Small intestine (tissue), 7 donors: ENCODE measurements around the gene MRPS7. TPM values are rescaled to one million over a fixed set of nuclear protein-coding genes. Genes with fewer than 3 reads are reported as not detected.
A peak's percentile ranks its signal among the peaks of the same experiment; 100 is the strongest.

Source experiments
- DNase-seq, 2 donors: peaks; one replicate each; pipeline versions ENCODE4 v3.0.0 to v3.0.0-alpha.2; 2013
- FAIRE-seq: peaks from 2 replicates; lab custom pipeline; 2012; peaks lifted over from hg19 to GRCh38; lab: Jason Lieb, UNC
- H3K27ac ChIP-seq, 3 donors: one replicate each; pipeline ENCODE4 v1.5.1; 2013; ENCODE audit warnings: low read length in 2 of 3, mild to moderate bottlenecking in 2 of 3, control low read depth in 1 of 3, inconsistent platforms in 1 of 3, low read depth in 1 of 3, moderate library complexity in 1 of 3
- H3K27me3 ChIP-seq, 3 donors: one replicate each; pipeline ENCODE4 v1.6.1; 2013; ENCODE audit warnings: low read length in 3 of 3, inconsistent platforms in 1 of 3; ENCODE audit not compliant: control insufficient read depth in 3 of 3, insufficient read depth in 3 of 3
- H3K36me3 ChIP-seq, 3 donors: one replicate each; pipeline ENCODE4 v1.6.1; 2013; ENCODE audit warnings: low read length in 3 of 3, inconsistent platforms in 1 of 3, low read depth in 1 of 3, mild to moderate bottlenecking in 1 of 3, moderate library complexity in 1 of 3; ENCODE audit not compliant: control insufficient read depth in 3 of 3, insufficient read depth in 2 of 3
- H3K4me1 ChIP-seq, 3 donors: one replicate each; pipeline ENCODE4 v1.6.1; 2013; ENCODE audit warnings: low read length in 2 of 3, inconsistent platforms in 1 of 3, low read depth in 1 of 3, mild to moderate bottlenecking in 1 of 3, moderate library complexity in 1 of 3; ENCODE audit not compliant: control insufficient read depth in 3 of 3, insufficient read depth in 2 of 3
- H3K4me3 ChIP-seq, 3 donors: one replicate each; pipeline ENCODE4 v1.5.1; 2013; ENCODE audit warnings: low read length in 3 of 3, control low read depth in 1 of 3, inconsistent platforms in 1 of 3, low read depth in 1 of 3, mild to moderate bottlenecking in 1 of 3, moderate library complexity in 1 of 3
- H3K9me3 ChIP-seq, 2 donors: one replicate each; pipeline ENCODE4 v1.6.1; 2013; ENCODE audit warnings: low read depth in 1 of 2, low read length in 1 of 2; ENCODE audit not compliant: control insufficient read depth in 2 of 2, insufficient read depth in 1 of 2
- WGBS, 3 donors: extraction: QIAGEN DNeasy Blood & Tissue Kit; methylation state at CpG; one replicate each; pipeline ENCODE4 v1.1.7; 2013; 5-methylcytosine and 5-hydroxymethylcytosine counted together
- polyA plus RNA-seq, 4 donors: library from polyadenylated mRNA; stranded (reverse) in 3 of 4; unstranded in 1 of 4; fragments of 200-250 nt in 3 of 4; fragments of 120-200 nt in 1 of 4; gene quantifications; one replicate each; pipeline versions ENCODE4 v1.2.1 to v1.2.3, GENCODE V29; 2013
- donor health status: healthy with polysubstance abuse.
- donor health status: control.
- donor health status: control.
- donor health status: Bipolar disorder and iron deficiency.
- donor health status: healthy.

The MRPS7 gene
- polyA plus RNA-seq, 4 donors = 55.9 to 88.6 (median 74.4) TPM

- Histone ChIP-seq H3K4me1 (peaks cover 4 to 30% (median 9%) of the 10 kb centered on the region in 3 donors), H3K36me3 (peaks cover 0 to 44% (median 4%) of the 10 kb centered on the region in 3 donors), H3K9me3 (no peaks in the 10 kb centered on the region), H3K27me3 (no peaks in the 10 kb centered on the region), H3K4me3 (no peak overlapping the region), H3K27ac (no peak overlapping the region)
- 89 to 93% (median 90%) methylated on average over 4 of the region's 4 CpGs for WGBS, 3 donors
- FAIRE-seq (no peak), DNase-seq (no peak)
These were observed 1.4 kb downstream of the MRPS7 start for GRCh38 chr17:75263055-75263454.

GRCh38 chr17:75265614-75266315 is 4.1 kb downstream of the MRPS7 start:
- H3K9me3 ChIP-seq = no peaks in the 10 kb centered on the region
- peaks cover 0 to 44% (median 4%) of the 10 kb centered on the region in 3 donors for H3K36me3 ChIP-seq
- no peak overlapping the region for H3K27ac ChIP-seq
- 88 to 93% (median 92%) methylated on average over 17 of the region's 17 CpGs for WGBS, 3 donors
- H3K4me1 ChIP-seq = peaks cover 0 to 33% (median 6%) of the 10 kb centered on the region in 3 donors
- no peaks in the 10 kb centered on the region for H3K27me3 ChIP-seq
- H3K4me3 ChIP-seq = no peak overlapping the region
- FAIRE-seq (no peak), DNase-seq (no peak)

GRCh38 chr17:75266316-75267152 is 4.9 kb downstream of the MRPS7 start:
- H3K27me3 ChIP-seq = no peaks in the 10 kb centered on the region
- peaks cover 0 to 44% (median 4%) of the 10 kb centered on the region in 3 donors for H3K36me3 ChIP-seq
- 84 to 87% (median 85%) methylated on average over 13 of the region's 13 CpGs for WGBS, 3 donors
- FAIRE-seq (no peak), DNase-seq (no peak)
- no peak overlapping the region for H3K27ac ChIP-seq
- no peak overlapping the region for H3K4me3 ChIP-seq
- H3K4me1 ChIP-seq = peaks cover 0 to 33% (median 6%) of the 10 kb centered on the region in 3 donors
- H3K9me3 ChIP-seq = no peaks in the 10 kb centered on the region

DNA sequence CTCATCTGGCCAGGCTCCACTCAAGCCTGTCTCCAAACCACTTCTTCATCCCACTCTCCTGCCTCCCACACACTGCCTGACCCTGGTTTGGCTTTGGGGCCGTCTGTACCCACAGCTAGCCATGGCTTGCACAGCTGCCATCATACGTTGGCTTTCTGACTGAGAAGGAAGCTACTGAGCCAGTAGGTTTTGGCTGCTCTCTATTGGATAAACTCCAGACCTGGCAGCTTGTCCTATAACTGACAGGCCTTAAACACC is 5.4 kb downstream of the MRPS7 start:
- peaks cover 0 to 46% (median 4%) of the 10 kb centered on the region in 3 donors for H3K36me3 ChIP-seq
- no peak for FAIRE-seq
- peak overlapping the region in 1 of 3 donors; percentile 39 for H3K27ac ChIP-seq
- no peak for DNase-seq
- 52 to 60% (median 59%) methylated on average over 2 of the region's 2 CpGs for WGBS, 3 donors
- H3K4me3 ChIP-seq = no peak overlapping the region
- H3K9me3 ChIP-seq = no peaks in the 10 kb centered on the region
- no peaks in the 10 kb centered on the region for H3K27me3 ChIP-seq
- H3K4me1 ChIP-seq = peaks cover 1 to 35% (median 6%) of the 10 kb centered on the region in 3 donors

- Histone ChIP-seq H3K4me3 (no peak overlapping the region), H3K4me1 (peaks cover 2 to 37% (median 5%) of the 10 kb centered on the region in 3 donors), H3K36me3 (peaks cover 0 to 51% (median 4%) of the 10 kb centered on the region in 3 donors), H3K27ac (peak overlapping the region in 1 of 3 donors; percentile 39), H3K27me3 (no peaks in the 10 kb centered on the region), H3K9me3 (no peaks in the 10 kb centered on the region)
- WGBS, 3 donors = 39 to 41% (median 40%) methylated on average over 11 to 14 of the region's 14 CpGs
- peak; percentile 58 to 80 for DNase-seq
- no peak for FAIRE-seq
These were observed 5.9 kb downstream of the MRPS7 start for GRCh38 chr17:75267411-75268232.

DNA sequence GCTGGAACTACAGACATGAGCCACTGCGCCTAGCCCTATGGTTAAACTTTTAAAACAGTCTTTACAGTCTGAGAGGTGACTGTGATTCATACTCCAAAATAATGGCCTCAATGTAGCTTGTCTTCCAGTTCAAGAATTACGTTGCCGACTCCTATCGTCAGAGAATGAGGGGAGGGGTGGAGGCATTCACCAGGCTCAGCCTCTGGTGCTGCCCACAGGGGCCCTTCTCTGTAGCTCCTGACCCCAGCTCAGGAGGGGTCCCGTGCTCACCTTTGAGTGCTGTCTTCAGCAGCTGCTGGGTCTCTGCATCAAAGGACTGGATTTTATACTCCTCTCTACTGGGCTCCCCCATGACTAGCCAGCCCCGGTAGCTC is 8.2 kb downstream of the MRPS7 start:
- Histone ChIP-seq H3K4me1 (peaks cover 2 to 31% (median 4%) of the 10 kb centered on the region in 3 donors), H3K27ac (peak overlapping the region in 2 of 3 donors; percentile 94 to 95), H3K36me3 (peaks cover 0 to 52% (median 0%) of the 10 kb centered on the region in 3 donors), H3K9me3 (no peaks in the 10 kb centered on the region), H3K4me3 (peak overlapping the region in 2 of 3 donors; percentile 91 to 98), H3K27me3 (no peaks in the 10 kb centered on the region)
- DNase-seq = peak in 1 of 2 donors; percentile 14
- FAIRE-seq = no peak
- 15 to 24% (median 24%) methylated on average over 6 of the region's 6 CpGs for WGBS, 3 donors

DNA sequence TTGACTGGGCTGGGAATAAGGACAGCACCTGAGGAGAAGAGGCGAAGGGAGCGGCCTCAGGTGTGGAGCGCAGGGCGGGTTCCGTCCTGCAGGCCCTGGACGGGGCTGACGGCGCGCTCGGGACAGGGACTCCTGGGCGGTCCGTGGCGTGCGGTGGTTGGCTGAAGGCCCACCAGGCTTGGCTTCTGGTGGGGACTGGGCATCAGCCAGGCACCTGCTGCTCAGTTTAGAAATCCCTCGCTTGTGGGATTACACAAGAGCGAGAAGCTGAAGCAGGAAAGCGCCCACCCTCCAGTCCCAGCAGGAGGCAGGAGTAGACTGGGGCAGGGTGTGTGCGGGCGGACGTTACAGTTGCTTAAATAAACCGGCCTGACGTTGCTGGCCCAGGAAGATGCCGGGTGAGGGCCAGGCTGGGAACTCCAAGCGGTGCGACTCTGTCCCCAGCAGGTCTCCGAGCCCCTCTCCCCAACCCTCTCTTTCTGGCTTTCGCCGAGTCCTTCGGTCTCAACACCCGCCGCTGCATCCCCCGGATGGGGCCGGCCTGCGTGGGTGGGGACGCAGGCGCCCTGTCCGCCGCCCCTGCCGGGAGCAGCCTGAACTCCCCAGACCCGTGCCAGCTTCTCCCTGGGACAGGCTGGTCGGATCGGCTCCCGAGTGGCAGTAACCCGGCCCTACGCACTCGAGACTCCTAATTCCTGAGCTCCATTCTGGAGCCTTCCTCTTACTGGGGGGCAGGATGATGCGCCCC is 8.7 kb downstream of the MRPS7 start:
- WGBS, 3 donors = 0 to 1% (median 0%) methylated on average over 44 to 47 of the region's 47 CpGs
- peaks cover 2 to 31% (median 4%) of the 10 kb centered on the region in 3 donors for H3K4me1 ChIP-seq
- DNase-seq = peak; percentile 63 to 86
- H3K9me3 ChIP-seq = no peaks in the 10 kb centered on the region
- FAIRE-seq = no peak
- H3K27me3 ChIP-seq = no peaks in the 10 kb centered on the region
- peaks cover 0 to 51% (median 2%) of the 10 kb centered on the region in 3 donors for H3K36me3 ChIP-seq
- H3K27ac ChIP-seq = peak overlapping the region; percentile 88 to 95 (median 94)
- peak overlapping the region; percentile 60 to 98 (median 91) for H3K4me3 ChIP-seq
